Measurements from ENCODE around the gene KCMF1. TPM values are rescaled to one million over a fixed set of nuclear protein-coding genes. Genes with fewer than 3 reads are reported as not detected.

KCMF1 gene
- total and polyA plus RNA-seq, 2 donors (not counting 1 experiment from before 2014, with no cell fraction given), result 43.7 to 81.5 TPM

- H3K4me1 ChIP-seq (ENCODE audit: control insufficient read depth in 2 of 2, insufficient read depth in 2 of 2, low read length in 2 of 2), result peaks cover 3 to 6% of the 10 kb centered on the region in 2 donors
- H3K4me1 Mint-ChIP-seq, result no peaks in the 10 kb centered on the region
- H3K4me3 Mint-ChIP-seq, result no peak overlapping the region
- no peak for ATAC-seq (ENCODE audit: low read depth)
- ChIA-PET POLR2A (no interaction called here), CTCF (no interaction called here)
- no peak overlapping the region for H3K4me3 ChIP-seq (ENCODE audit: control extremely low read depth in 1 of 5, extremely low read depth in 1 of 5, insufficient read depth in 1 of 5, low read depth in 2 of 5, low read length in 4 of 5)
- WGBS (ENCODE audit: insufficient coverage), result 95% methylated on average over 4 of the region's 5 CpGs
- H3K9me3 Mint-ChIP-seq (ENCODE audit: insufficient read depth), result peaks cover 6% of the 10 kb centered on the region
- peaks cover 0 to 1% (median 0%) of the 10 kb centered on the region in 3 donors for H3K9me3 ChIP-seq (ENCODE audit: control extremely low read depth in 1 of 3, control insufficient read depth in 2 of 3, insufficient read depth in 1 of 3, low read length in 2 of 3)
- H3K79me2 ChIP-seq (ENCODE audit: control insufficient read depth, insufficient read depth, low read length), result no peaks in the 10 kb centered on the region
- H2AFZ ChIP-seq (ENCODE audit: insufficient read depth, low read depth, low read length, poor library complexity, severe bottlenecking), result no peak overlapping the region
- H4K20me1 ChIP-seq (ENCODE audit: control insufficient read depth, insufficient read depth, low read length, poor library complexity, severe bottlenecking), result no peaks in the 10 kb centered on the region
- H3K27me3 Mint-ChIP-seq, result peaks cover 4% of the 10 kb centered on the region
- H3K36me3 ChIP-seq (replicated peaks in 1 of 2; ENCODE audit: control extremely low read depth in 1 of 2, control insufficient read depth in 1 of 2, extremely low read depth in 1 of 2, insufficient read depth in 2 of 2, low read length in 1 of 2), result no peaks in the 10 kb centered on the region
- TF ChIP-seq EZH2 (IDR thresholded peaks at IDR 0.05; ENCODE audit: borderline replicate concordance, insufficient read depth, low read depth, low read length, poor library complexity, severe bottlenecking), result no peak
- TF ChIP-seq CTCF (IDR thresholded peaks at IDR 0.05), result no peak
- no peak overlapping the region for H3K27ac ChIP-seq (ENCODE audit: low read length in 2 of 2)
- H3K27me3 ChIP-seq (replicated peaks in 1 of 4; ENCODE audit: control extremely low read depth in 1 of 4, control insufficient read depth in 3 of 4, insufficient read depth in 4 of 4, low read length in 3 of 4), result peaks cover 0 to 12% (median 2%) of the 10 kb centered on the region in 4 experiments
- H3K4me2 ChIP-seq (replicated peaks; ENCODE audit: low read depth, low read length, poor library complexity, severe bottlenecking), result no peak overlapping the region
- no peak overlapping the region for H3K27ac Mint-ChIP-seq
- no peak for DNase-seq
- H3K9ac ChIP-seq (ENCODE audit: low read length), result no peak overlapping the region
- intact Hi-C loops (cut with micrococcal nuclease), result no loop called here
Measured at GRCh38 chr2:85087541-85087940, 116.6 kb downstream of the KCMF1 start.

DNA sequence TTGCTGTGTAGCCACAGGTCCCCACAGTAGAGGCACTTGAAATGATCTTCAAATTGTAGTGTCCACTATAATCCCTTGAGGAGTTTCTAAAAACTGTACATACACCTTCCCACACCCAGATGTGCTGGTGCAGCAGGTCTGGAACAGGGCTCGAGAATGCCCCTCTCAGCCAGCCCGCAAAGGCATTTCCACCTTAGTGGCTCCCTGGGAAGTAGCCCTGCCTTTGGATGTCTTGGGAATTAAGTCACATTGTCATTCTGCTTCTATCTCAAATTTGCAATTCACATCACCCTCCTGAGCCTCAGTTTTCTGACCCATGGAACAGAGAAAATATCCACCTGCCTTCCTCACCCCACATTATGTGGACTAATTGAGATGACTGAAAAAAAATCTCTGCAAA is 118.0 kb downstream of the KCMF1 start:
- H3K27me3 Mint-ChIP-seq, result no peaks in the 10 kb centered on the region
- H3K4me3 Mint-ChIP-seq, result no peak overlapping the region
- Histone ChIP-seq H3K4me2 (replicated peaks; ENCODE audit: low read depth, low read length, poor library complexity, severe bottlenecking) (no peak overlapping the region), H2AFZ (ENCODE audit: insufficient read depth, low read depth, low read length, poor library complexity, severe bottlenecking) (no peak overlapping the region), H3K27me3 (replicated peaks in 1 of 4; ENCODE audit: control extremely low read depth in 1 of 4, control insufficient read depth in 3 of 4, insufficient read depth in 4 of 4, low read length in 3 of 4) (peaks cover 0 to 12% (median 2%) of the 10 kb centered on the region in 4 experiments), H3K27ac (ENCODE audit: low read length in 2 of 2) (no peak overlapping the region), H3K4me1 (ENCODE audit: control insufficient read depth in 2 of 2, insufficient read depth in 2 of 2, low read length in 2 of 2) (peaks cover 3 to 6% of the 10 kb centered on the region in 2 donors), H3K4me3 (ENCODE audit: control extremely low read depth in 1 of 5, extremely low read depth in 1 of 5, insufficient read depth in 1 of 5, low read depth in 2 of 5, low read length in 4 of 5) (no peak overlapping the region), H4K20me1 (ENCODE audit: control insufficient read depth, insufficient read depth, low read length, poor library complexity, severe bottlenecking) (no peaks in the 10 kb centered on the region), H3K9me3 (ENCODE audit: control extremely low read depth in 1 of 3, control insufficient read depth in 2 of 3, insufficient read depth in 1 of 3, low read length in 2 of 3) (no peaks in the 10 kb centered on the region), H3K36me3 (replicated peaks in 1 of 2; ENCODE audit: control extremely low read depth in 1 of 2, control insufficient read depth in 1 of 2, extremely low read depth in 1 of 2, insufficient read depth in 2 of 2, low read length in 1 of 2) (no peaks in the 10 kb centered on the region), H3K9ac (ENCODE audit: low read length) (no peak overlapping the region), H3K79me2 (ENCODE audit: control insufficient read depth, insufficient read depth, low read length) (no peaks in the 10 kb centered on the region)
- H3K27ac Mint-ChIP-seq, result no peak overlapping the region
- H3K9me3 Mint-ChIP-seq (ENCODE audit: insufficient read depth), result peaks cover 2% of the 10 kb centered on the region
- TF ChIP-seq CTCF (IDR thresholded peaks at IDR 0.05) (no peak), EZH2 (IDR thresholded peaks at IDR 0.05; ENCODE audit: borderline replicate concordance, insufficient read depth, low read depth, low read length, poor library complexity, severe bottlenecking) (no peak)
- intact Hi-C loops (cut with micrococcal nuclease), result no loop called here
- ATAC-seq (ENCODE audit: low read depth), result no peak
- 93% methylated on average over 2 of the region's 2 CpGs for WGBS (ENCODE audit: insufficient coverage)
- CTCF ChIA-PET, result interaction anchor here (1.3 kb wide), 1 partner anchor 163 kb away, joined by 4 read pairs; no protein-coding TSS in a partner anchor
- DNase-seq, result no peak
- POLR2A ChIA-PET, result no interaction called here
- H3K4me1 Mint-ChIP-seq, result no peaks in the 10 kb centered on the region
